ENCODE data around the gene KRTAP5-7. TPM values are rescaled to one million over a fixed set of nuclear protein-coding genes. Genes with fewer than 3 reads are reported as not detected.

KRTAP5-7 gene
- total and polyA plus RNA-seq, 2 of the 13 experiments (the other 11 are each of a cell fraction or from before 2014, with no cell fraction given): 0.54 TPM; not detected in 1

GRCh38 chr11:71543866-71544265 is 16.8 kb downstream of the KRTAP5-7 start (continued):
- TF ChIP-seq ZHX2 (IDR thresholded peaks at IDR 0.05; ENCODE audit: low read depth): no peak
- TF ChIP-seq ZHX2 (CRISPR knock-in tag; IDR thresholded peaks at IDR 0.05; ENCODE audit: borderline replicate concordance): no peak

- Histone ChIP-seq H2AFZ (ENCODE audit: low read length) (no peak overlapping the region), H3K36me3 (replicated peaks in 1 of 2; ENCODE audit: control insufficient read depth in 1 of 2, insufficient read depth in 2 of 2, low read length in 2 of 2) (no peaks in the 10 kb centered on the region), H3K4me3 (replicated peaks in 1 of 3; ENCODE audit: insufficient read depth in 1 of 3, low read depth in 2 of 3, low read length in 3 of 3) (no peak overlapping the region; a peak in 1 of 6 replicates), H3K9me3 (ENCODE audit: low read length) (no peaks in the 10 kb centered on the region), H3K79me2 (ENCODE audit: insufficient read depth, low read length) (no peaks in the 10 kb centered on the region), H3K9ac (ENCODE audit: insufficient read depth, low read depth, low read length) (no peak overlapping the region), H3K4me1 (ENCODE audit: insufficient read depth, low read length) (peaks cover 95% of the 10 kb centered on the region), H3K27me3 (ENCODE audit: control insufficient read depth in 1 of 2, insufficient read depth in 2 of 2, low read length in 2 of 2) (no peaks in the 10 kb centered on the region), H3K4me2 (ENCODE audit: low read depth, low read length) (peak overlapping the region; percentile 67; the same call in 1 of the 2 replicates), H3K27ac (ENCODE audit: extremely low read length, insufficient read depth, low read length) (no peak overlapping the region), H4K20me1 (ENCODE audit: insufficient read depth, low read length) (no peaks in the 10 kb centered on the region)
- BruUV-seq (replicated peaks): no TSS peak
- in situ Hi-C loops (cut with HindIII; ENCODE audit: extremely low pct_ligation_motif_present, low pct_unique_long_range_greater_than_20kb): no loop called here
- FAIRE-seq (no peak), DNase-seq (ENCODE audit: low spot score) (peak; percentile 23), ATAC-seq (no peak)
- intact Hi-C loops (cut with micrococcal nuclease; ENCODE audit: unreplicated experiment): no loop called here
- CTCF ChIA-PET (ENCODE audit: low intra/inter-chr PET ratio, low total read pairs): no interaction called here
- POLR2A ChIA-PET: interaction anchor here (0.6 kb wide), 1 partner anchor 18 kb away, joined by 3 read pairs; the partner anchor contains the start of gene KRTAP5-7
- WGBS (ENCODE audit: low lambda C conversion rate): 26% methylated on average over 6 of the region's 6 CpGs
- TF ChIP-seq RXRB (CRISPR knock-in tag; IDR thresholded peaks at IDR 0.05; ENCODE audit: borderline replicate concordance) (peak; percentile 26; the same call in 1 of the 2 replicates), PLRG1 (conservative IDR thresholded peaks at IDR 0.05) (no peak), ZNF607 (CRISPR knock-in tag; IDR thresholded peaks at IDR 0.05; ENCODE audit: borderline replicate concordance) (0 out of 2 replicates have a peak, but pooled peaks have one; percentile 46), RARA (CRISPR knock-in tag; IDR thresholded peaks at IDR 0.05) (peak; percentile 20; the same call in 1 of the 2 replicates), ARID5B (CRISPR knock-in tag; IDR thresholded peaks at IDR 0.05) (0 out of 2 replicates have a peak, but pooled peaks have one; percentile 27), FOXP1 (IDR thresholded peaks at IDR 0.05) (no peak), FOXP1 (CRISPR knock-in tag; IDR thresholded peaks at IDR 0.05) (no peak)
Measured at GRCh38 chr11:71544525-71545214, 17.6 kb downstream of the KRTAP5-7 start.
